Neural cell (in vitro differentiated cells): ENCODE results near the gene RFESD.

Source experiments
- CTCF ChIP-seq: fragments of 450-650 bp; IDR thresholded peaks from 2 replicates; pipeline ENCODE4 v1.5.1; 2014; ENCODE audit warnings: antibody characterized with exemption, mild to moderate bottlenecking, moderate library complexity; ENCODE audit not compliant: poor library complexity, severe bottlenecking
- EP300 ChIP-seq: fragments of 450-650 bp; conservative IDR thresholded peaks from 2 replicates; pipeline ENCODE4 v1.6.1; 2014; ENCODE audit warnings: antibody characterized with exemption, mild to moderate bottlenecking, moderate library complexity; ENCODE audit not compliant: poor library complexity, severe bottlenecking
- EZH2 ChIP-seq: fragments of 200-600, 300-800 bp; shearing (Covaris generic), sonication (generic); IDR thresholded peaks from 2 replicates; pipeline ENCODE4 v1.6.1; 2014; ENCODE audit warnings: antibody characterized with exemption, low read length, borderline replicate concordance, mild to moderate bottlenecking; ENCODE audit not compliant: insufficient read depth, poor library complexity, severe bottlenecking
- POLR2AphosphoS5 ChIP-seq: IDR thresholded peaks from 2 replicates; pipeline ENCODE4 v1.6.1; 2012

DNA sequence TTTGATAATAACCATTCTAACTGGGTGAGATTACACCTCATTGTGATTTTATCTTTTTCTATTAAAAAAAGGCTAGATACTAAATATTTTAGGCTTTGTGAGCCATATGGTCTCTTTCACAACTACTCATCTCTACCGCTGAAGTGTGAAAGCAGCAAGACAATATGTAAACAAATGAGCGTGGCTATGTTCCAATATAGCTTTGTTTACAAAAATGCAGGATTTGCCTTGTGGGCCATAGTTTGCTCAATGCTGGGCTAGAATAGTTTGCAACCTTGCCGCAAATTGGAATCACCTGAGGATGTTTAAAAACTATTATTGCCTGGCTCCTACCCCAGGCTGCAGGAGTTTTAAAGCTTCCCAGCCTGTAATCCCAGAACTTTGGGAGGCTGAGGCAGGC, 36.9 kb upstream of the RFESD start:
- no peak for TF ChIP-seq EP300
- TF ChIP-seq CTCF, result no peak
- no peak for TF ChIP-seq POLR2AphosphoS5
- no peak for TF ChIP-seq EZH2
